Measurements from ENCODE around the gene TASP1.

TASP1 gene

GRCh38 chr20:13349235-13349604 is 289.5 kb downstream of the TASP1 start:
- ATAC-seq (ENCODE audit: insufficient read depth, low read depth) (no peak), DNase-seq (no peak)
- H3K79me2 ChIP-seq (ENCODE audit: insufficient read depth, low read length): no peaks in the 10 kb centered on the region
- no peak overlapping the region for H3K9ac ChIP-seq (ENCODE audit: low read depth, low read length)
- H3K4me2 ChIP-seq (ENCODE audit: insufficient read depth, low read length): no peak overlapping the region
- no peaks in the 10 kb centered on the region for H3K27me3 ChIP-seq (ENCODE audit: insufficient read depth, low read length, poor library complexity)
- TF ChIP-seq CTCF (IDR thresholded peaks at IDR 0.05; ENCODE audit: borderline replicate concordance, extremely low read depth, low read length, poor library complexity, severe bottlenecking) (no peak), EZH2 (IDR thresholded peaks at IDR 0.05; ENCODE audit: borderline replicate concordance, low read depth, low read length, severe bottlenecking) (no peak)
- H3K9me3 ChIP-seq (ENCODE audit: insufficient read depth, low read length, severe bottlenecking): no peaks in the 10 kb centered on the region
- no peak overlapping the region for H3K4me3 ChIP-seq (ENCODE audit: low read depth in 1 of 2, low read length in 2 of 2)
- H3K36me3 ChIP-seq (ENCODE audit: insufficient read depth, low read length): no peaks in the 10 kb centered on the region; the same call in 1 of the 2 replicates
- H2AFZ ChIP-seq (ENCODE audit: low read depth, low read length): no peak overlapping the region
- H4K20me1 ChIP-seq (ENCODE audit: insufficient read depth, low read length): no peaks in the 10 kb centered on the region
- no peak overlapping the region for H3K27ac ChIP-seq (ENCODE audit: low read length)
- H3K4me1 ChIP-seq (ENCODE audit: insufficient read depth, low read length): no peaks in the 10 kb centered on the region

- ATAC-seq (ENCODE audit: insufficient read depth, low read depth): no peak
- no peak overlapping the region for H3K27ac ChIP-seq (ENCODE audit: low read length)
- TF ChIP-seq EZH2 (IDR thresholded peaks at IDR 0.05; ENCODE audit: borderline replicate concordance, low read depth, low read length, severe bottlenecking): no peak
- TF ChIP-seq CTCF (IDR thresholded peaks at IDR 0.05; ENCODE audit: borderline replicate concordance, extremely low read depth, low read length, poor library complexity, severe bottlenecking): no peak
- no peak for DNase-seq
- no peaks in the 10 kb centered on the region; the same call in 1 of the 2 replicates for H3K36me3 ChIP-seq (ENCODE audit: insufficient read depth, low read length)
- H3K4me2 ChIP-seq (ENCODE audit: insufficient read depth, low read length): no peak overlapping the region
- H2AFZ ChIP-seq (ENCODE audit: low read depth, low read length): no peak overlapping the region
- H3K27me3 ChIP-seq (ENCODE audit: insufficient read depth, low read length, poor library complexity): no peaks in the 10 kb centered on the region
- no peak overlapping the region for H3K9ac ChIP-seq (ENCODE audit: low read depth, low read length)
- H3K9me3 ChIP-seq (ENCODE audit: insufficient read depth, low read length, severe bottlenecking): no peaks in the 10 kb centered on the region
- no peak overlapping the region for H3K4me3 ChIP-seq (ENCODE audit: low read depth in 1 of 2, low read length in 2 of 2)
- no peaks in the 10 kb centered on the region for H3K79me2 ChIP-seq (ENCODE audit: insufficient read depth, low read length)
- no peaks in the 10 kb centered on the region for H4K20me1 ChIP-seq (ENCODE audit: insufficient read depth, low read length)
- peaks cover 6% of the 10 kb centered on the region for H3K4me1 ChIP-seq (ENCODE audit: insufficient read depth, low read length)
Measured at GRCh38 chr20:13348311-13349234, 290.2 kb downstream of the TASP1 start.

GRCh38 chr20:13344671-13345070 is 294.1 kb downstream of the TASP1 start:
- ATAC-seq (ENCODE audit: insufficient read depth, low read depth): no peak
- TF ChIP-seq CTCF (IDR thresholded peaks at IDR 0.05; ENCODE audit: borderline replicate concordance, extremely low read depth, low read length, poor library complexity, severe bottlenecking) (no peak), EZH2 (IDR thresholded peaks at IDR 0.05; ENCODE audit: borderline replicate concordance, low read depth, low read length, severe bottlenecking) (no peak)
- Histone ChIP-seq H3K9ac (ENCODE audit: low read depth, low read length) (no peak overlapping the region), H4K20me1 (ENCODE audit: insufficient read depth, low read length) (no peaks in the 10 kb centered on the region), H3K27ac (ENCODE audit: low read length) (peak overlapping the region; percentile 17; the same call in 1 of the 2 replicates), H3K36me3 (ENCODE audit: insufficient read depth, low read length) (no peaks in the 10 kb centered on the region; the same call in 1 of the 2 replicates), H3K79me2 (ENCODE audit: insufficient read depth, low read length) (no peaks in the 10 kb centered on the region), H3K4me1 (ENCODE audit: insufficient read depth, low read length) (peaks cover 34% of the 10 kb centered on the region), H3K4me3 (ENCODE audit: low read depth in 1 of 2, low read length in 2 of 2) (no peak overlapping the region), H3K9me3 (ENCODE audit: insufficient read depth, low read length, severe bottlenecking) (no peaks in the 10 kb centered on the region), H3K4me2 (ENCODE audit: insufficient read depth, low read length) (no peak overlapping the region), H2AFZ (ENCODE audit: low read depth, low read length) (no peak overlapping the region), H3K27me3 (ENCODE audit: insufficient read depth, low read length, poor library complexity) (no peaks in the 10 kb centered on the region)
- no peak for DNase-seq

Measured in DND-41 (cell line).